CD4-positive, CD25-positive, alpha-beta regulatory T cell (primary cell): Measurements from ENCODE around the gene DAGLA. TPM values are rescaled to one million over a fixed set of nuclear protein-coding genes. Genes with fewer than 3 reads are reported as not detected.

ENCODE experiments used
- ATAC-seq, 2 donors: fragments of 150-1000 bp; cut with Tn5 transposase; one replicate each; pipeline ENCODE4 v1.10.0; 2021; ENCODE audit warnings: low read depth in 2 of 2, moderate number of reproducible peaks in 2 of 2, moderate library complexity in 1 of 2
- DNase-seq, 3 donors: peaks; one replicate each; pipeline versions ENCODE4 v3.0.0 to v3.0.0-alpha.2; 2012 to 2022; ENCODE audit warnings: mixed read lengths in 1 of 3
- H3K27ac ChIP-seq: one replicate; pipeline ENCODE4 v1.7.0; 2013; ENCODE audit warnings: mild to moderate bottlenecking, low read length; ENCODE audit not compliant: insufficient read depth, poor library complexity, severe bottlenecking
- H3K27me3 ChIP-seq: one replicate; pipeline ENCODE4 v1.7.0; 2013; ENCODE audit warnings: low read length; ENCODE audit not compliant: control insufficient read depth, insufficient read depth
- H3K36me3 ChIP-seq: one replicate; pipeline ENCODE4 v1.7.0; 2013; ENCODE audit warnings: mild to moderate bottlenecking, low read length, moderate library complexity; ENCODE audit not compliant: control insufficient read depth, insufficient read depth
- H3K4me1 ChIP-seq: 2 replicates; pipeline ENCODE4 v1.7.0; 2013; ENCODE audit warnings: mild to moderate bottlenecking, low read length; ENCODE audit not compliant: insufficient read depth, control insufficient read depth, poor library complexity, severe bottlenecking
- H3K4me3 ChIP-seq: one replicate; pipeline ENCODE4 v1.7.0; 2013; ENCODE audit warnings: low read depth, mild to moderate bottlenecking, low read length, moderate library complexity
- H3K9me3 ChIP-seq, 2 experiments: 1 replicate in 1 of 2; 2 replicates in 1 of 2; pipeline ENCODE4 v1.7.0; 2013; ENCODE audit warnings: low read length in 2 of 2, mild to moderate bottlenecking in 1 of 2, moderate library complexity in 1 of 2; ENCODE audit not compliant: control insufficient read depth in 2 of 2
- H3K27ac Mint-ChIP-seq, 3 donors: one replicate each; pipeline ENCODE4 v1.8.0; 2020 to 2022; ENCODE audit warnings: mild to moderate bottlenecking in 3 of 3, mixed read lengths in 3 of 3, moderate library complexity in 2 of 3
- H3K27me3 Mint-ChIP-seq: one replicate; pipeline ENCODE4 v1.8.0; 2022; ENCODE audit warnings: mild to moderate bottlenecking, mixed read lengths
- H3K36me3 Mint-ChIP-seq: one replicate; pipeline ENCODE4 v1.8.0; 2020; ENCODE audit warnings: mixed read lengths
- H3K4me1 Mint-ChIP-seq, 4 donors: one replicate each; pipeline ENCODE4 v1.8.0; 2020 to 2022; ENCODE audit warnings: mixed read lengths in 4 of 4, mild to moderate bottlenecking in 1 of 4
- H3K4me3 Mint-ChIP-seq, 4 donors: one replicate each; pipeline ENCODE4 v1.8.0; 2020 to 2022; ENCODE audit warnings: mild to moderate bottlenecking in 4 of 4, mixed read lengths in 4 of 4, moderate library complexity in 3 of 4
- H3K9me3 Mint-ChIP-seq, 7 donors: one replicate each; pipeline ENCODE4 v1.8.0; 2020 to 2022; ENCODE audit warnings: mixed read lengths in 7 of 7, mild to moderate bottlenecking in 3 of 7, moderate library complexity in 2 of 7
- polyA plus RNA-seq, 4 donors: library from polyadenylated mRNA; unstranded; fragments of 300-500 nt; fragmentation: Illumina TruSeq; gene quantifications; one replicate each; pipeline ENCODE4 v1.2.3, GENCODE V29; 2021
- total RNA-seq: library from RNA; stranded (reverse); gene quantifications from one replicate; pipeline ENCODE4 v1.2.3, GENCODE V29; 2022

The DAGLA gene
- total and polyA plus RNA-seq, 5 donors from 2014 or later, result 0.08 to 0.94 (median 0.10) TPM; not detected in 2

DNA sequence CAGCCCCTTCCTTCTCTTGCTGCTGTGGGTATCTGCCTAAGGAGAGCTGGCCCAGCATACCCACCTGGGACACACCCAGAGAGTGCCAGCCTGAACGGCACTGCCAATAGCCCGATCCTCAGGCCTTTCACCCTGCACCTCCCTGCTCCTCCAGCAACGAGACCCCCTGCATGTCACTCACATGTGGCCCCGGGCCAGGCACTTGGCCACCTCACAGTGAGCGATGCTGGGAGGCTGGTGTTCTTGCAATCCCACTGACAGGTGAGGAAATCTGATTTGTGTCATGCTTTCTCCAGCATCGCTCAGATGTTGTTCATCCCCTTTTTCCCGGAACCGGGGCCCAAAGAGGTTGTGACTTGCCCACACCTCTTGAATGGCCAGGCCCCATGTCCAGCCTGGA is 20.5 kb downstream of the DAGLA start:
- Histone ChIP-seq H3K27me3 (no peaks in the 10 kb centered on the region), H3K36me3 (no peaks in the 10 kb centered on the region), H3K4me3 (no peak overlapping the region), H3K9me3 (no peaks in the 10 kb centered on the region), H3K27ac (no peak overlapping the region), H3K4me1 (peaks cover 10% of the 10 kb centered on the region)
- peaks cover 0 to 23% (median 5%) of the 10 kb centered on the region in 4 donors for H3K4me1 Mint-ChIP-seq
- H3K4me3 Mint-ChIP-seq, result no peak overlapping the region
- H3K27ac Mint-ChIP-seq, result peak overlapping the region in 1 of 3 donors; percentile 44
- no peaks in the 10 kb centered on the region for H3K9me3 Mint-ChIP-seq
- DNase-seq (no peak), ATAC-seq (no peak)
- no peaks in the 10 kb centered on the region for H3K27me3 Mint-ChIP-seq
- H3K36me3 Mint-ChIP-seq, result no peaks in the 10 kb centered on the region

DNA sequence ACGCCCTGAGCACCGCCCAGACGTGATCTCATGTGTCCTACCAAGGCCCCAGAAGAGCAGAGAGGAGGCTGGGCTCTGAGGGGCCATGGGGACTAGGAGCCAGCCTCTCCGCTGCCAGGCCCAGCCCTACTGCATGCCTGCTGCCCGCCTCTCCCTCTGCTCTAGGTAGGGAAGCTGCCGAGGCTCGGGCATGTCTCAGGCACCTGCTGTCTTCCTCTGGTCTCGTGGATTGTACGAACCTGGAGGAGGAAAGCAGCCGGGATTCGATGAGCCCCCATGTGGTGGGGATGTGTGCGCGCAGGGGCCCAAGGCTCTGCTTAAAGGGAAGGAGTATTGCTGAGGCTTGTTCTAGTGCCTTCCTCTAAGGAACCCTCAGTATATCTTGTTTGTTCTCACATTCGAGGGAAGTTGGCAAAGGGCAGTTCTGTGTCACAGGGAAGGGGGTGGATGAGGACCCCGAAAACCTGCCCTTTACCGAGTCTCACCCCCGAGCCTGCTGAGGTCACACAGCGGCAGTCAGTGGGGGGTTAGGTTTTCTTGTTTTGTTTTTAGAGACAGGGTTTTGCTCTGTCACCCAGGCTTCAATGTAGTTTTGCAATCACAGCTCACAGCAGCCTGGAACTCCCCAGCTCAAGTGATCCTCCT is 21.2 kb downstream of the DAGLA start:
- H3K4me1 ChIP-seq, result peaks cover 4% of the 10 kb centered on the region
- no peaks in the 10 kb centered on the region for H3K27me3 Mint-ChIP-seq
- no peaks in the 10 kb centered on the region for H3K36me3 ChIP-seq
- peaks cover 0 to 18% (median 1%) of the 10 kb centered on the region in 4 donors for H3K4me1 Mint-ChIP-seq
- ATAC-seq (no peak), DNase-seq (no peak)
- no peaks in the 10 kb centered on the region for H3K9me3 Mint-ChIP-seq
- no peak overlapping the region for H3K27ac ChIP-seq
- H3K9me3 ChIP-seq, result no peaks in the 10 kb centered on the region
- peak overlapping the region in 1 of 4 donors; percentile 32 for H3K4me3 Mint-ChIP-seq
- H3K27ac Mint-ChIP-seq, result peak overlapping the region in 1 of 3 donors; percentile 44
- H3K36me3 Mint-ChIP-seq, result no peaks in the 10 kb centered on the region
- H3K4me3 ChIP-seq, result no peak overlapping the region
- no peaks in the 10 kb centered on the region for H3K27me3 ChIP-seq

DNA sequence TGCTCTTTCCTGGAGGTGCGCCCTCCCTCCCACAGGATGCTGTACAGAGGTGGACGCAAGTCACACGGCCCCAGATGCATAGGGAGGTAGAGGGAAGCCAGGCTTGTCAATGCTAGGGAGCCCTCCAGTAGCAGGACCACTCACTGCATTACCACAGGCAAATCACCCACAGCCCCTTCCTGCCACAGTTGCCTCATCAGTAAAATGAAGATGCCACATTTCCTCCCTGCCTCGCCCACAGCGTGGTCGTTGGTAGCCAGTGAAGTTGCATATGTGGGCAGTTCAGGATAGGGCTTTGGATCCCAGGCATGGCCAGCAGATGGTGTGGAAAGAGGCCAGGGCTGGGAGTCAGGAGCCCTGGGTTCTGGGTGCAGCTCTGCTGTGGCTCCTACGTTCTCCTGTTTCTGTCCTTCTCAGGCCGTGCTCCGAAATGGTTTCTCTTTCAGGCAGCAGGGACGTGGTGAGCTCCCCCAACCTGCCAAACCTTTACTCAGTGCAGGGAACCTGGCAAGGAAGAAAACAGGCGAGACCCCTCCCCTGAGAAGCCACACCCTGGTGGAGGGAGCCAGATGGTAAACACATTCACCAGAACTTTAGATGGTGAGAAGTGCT is 22.6 kb downstream of the DAGLA start:
- ATAC-seq, result no peak
- DNase-seq, result no peak
- Histone ChIP-seq H3K4me3 (no peak overlapping the region), H3K4me1 (no peaks in the 10 kb centered on the region), H3K36me3 (no peaks in the 10 kb centered on the region), H3K27ac (no peak overlapping the region), H3K9me3 (no peaks in the 10 kb centered on the region), H3K27me3 (no peaks in the 10 kb centered on the region)
- no peak overlapping the region for H3K4me3 Mint-ChIP-seq
- H3K27ac Mint-ChIP-seq, result no peak overlapping the region
- no peaks in the 10 kb centered on the region for H3K9me3 Mint-ChIP-seq
- peaks cover 0 to 15% (median 1%) of the 10 kb centered on the region in 4 donors for H3K4me1 Mint-ChIP-seq
- no peaks in the 10 kb centered on the region for H3K36me3 Mint-ChIP-seq
- H3K27me3 Mint-ChIP-seq, result no peaks in the 10 kb centered on the region

DNA sequence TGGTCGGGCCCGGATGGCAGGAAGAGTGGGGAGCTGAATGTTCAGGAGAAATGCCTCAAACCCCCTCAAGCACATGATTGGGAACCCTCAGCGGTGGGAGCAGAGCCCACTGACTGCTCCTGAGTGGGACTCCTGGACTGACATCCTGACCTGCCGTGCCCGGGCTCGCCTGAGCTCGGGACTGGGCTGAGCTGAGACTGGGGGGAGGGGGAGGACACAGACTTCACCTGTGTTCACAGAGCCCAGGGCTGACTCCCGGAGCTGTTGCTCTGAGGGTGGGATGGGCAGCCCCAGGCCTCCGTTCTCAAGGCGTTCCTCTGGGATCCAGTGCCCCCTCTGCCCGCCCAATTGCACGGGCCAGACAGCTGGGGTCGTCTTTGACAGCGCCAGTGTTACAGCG is 24.6 kb downstream of the DAGLA start:
- H3K27ac ChIP-seq, result no peak overlapping the region
- Mint-ChIP-seq H3K27me3 (no peaks in the 10 kb centered on the region), H3K4me1 (peaks cover 0 to 6% (median 1%) of the 10 kb centered on the region in 4 donors), H3K4me3 (no peak overlapping the region), H3K27ac (peak overlapping the region in 1 of 3 donors; percentile 42), H3K36me3 (no peaks in the 10 kb centered on the region), H3K9me3 (no peaks in the 10 kb centered on the region)
- H3K27me3 ChIP-seq, result no peaks in the 10 kb centered on the region
- H3K4me3 ChIP-seq, result no peak overlapping the region
- no peaks in the 10 kb centered on the region for H3K4me1 ChIP-seq
- H3K36me3 ChIP-seq, result no peaks in the 10 kb centered on the region
- H3K9me3 ChIP-seq, result no peaks in the 10 kb centered on the region
- DNase-seq, result no peak
- no peak for ATAC-seq

DNA sequence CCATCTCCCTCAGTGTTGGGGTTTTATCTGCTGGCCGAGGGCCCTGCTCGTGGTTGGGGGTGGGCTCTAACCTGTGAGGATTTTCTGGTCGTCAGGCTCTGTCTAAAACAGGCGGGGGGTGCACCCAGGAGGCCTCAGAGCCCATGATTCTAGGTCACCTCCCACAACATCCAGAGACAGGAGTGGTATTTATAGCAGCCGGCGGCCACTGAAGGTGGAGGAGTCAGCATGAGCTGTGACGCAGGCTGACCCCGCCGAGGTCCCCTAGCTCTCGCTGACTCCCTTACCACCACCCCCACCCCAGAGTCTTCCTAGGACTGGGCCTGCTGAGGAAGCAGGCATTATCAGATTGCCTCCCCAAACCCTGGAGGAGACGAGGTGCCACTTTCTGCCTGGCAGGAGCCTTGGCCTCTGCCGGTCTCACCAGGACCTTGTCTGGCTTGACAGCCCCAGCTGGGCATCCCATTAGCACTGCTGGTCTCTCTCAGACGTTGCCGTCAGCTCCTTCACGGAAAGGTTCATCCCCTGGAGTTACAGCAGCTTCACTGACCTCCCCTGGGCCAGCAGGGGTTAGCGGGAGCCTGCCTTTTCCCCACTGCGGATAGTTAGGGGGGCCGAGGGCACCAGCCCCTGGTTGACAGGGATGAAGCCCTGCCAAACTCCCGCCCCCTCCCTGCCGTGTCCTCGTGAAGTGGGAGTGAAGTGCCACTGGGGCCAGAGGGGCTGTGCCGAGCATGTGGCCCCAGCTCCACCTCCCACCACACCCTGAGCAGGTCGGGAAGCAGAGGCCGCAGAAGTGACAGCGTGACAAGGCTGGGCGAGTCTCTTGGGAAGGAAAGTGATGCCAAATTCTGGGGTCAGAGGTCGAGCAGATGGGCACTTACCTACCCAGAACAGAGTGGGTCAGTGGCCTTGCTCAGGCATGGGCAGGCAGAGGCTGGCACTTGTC is 26.5 kb downstream of the DAGLA start:
- H3K4me3 ChIP-seq, result no peak overlapping the region
- no peaks in the 10 kb centered on the region for H3K4me1 ChIP-seq
- DNase-seq (no peak), ATAC-seq (no peak)
- no peaks in the 10 kb centered on the region for H3K36me3 ChIP-seq
- Mint-ChIP-seq H3K36me3 (no peaks in the 10 kb centered on the region), H3K27me3 (no peaks in the 10 kb centered on the region), H3K4me3 (no peak overlapping the region), H3K4me1 (peaks cover 0 to 6% (median 1%) of the 10 kb centered on the region in 4 donors), H3K9me3 (no peaks in the 10 kb centered on the region), H3K27ac (no peak overlapping the region)
- no peaks in the 10 kb centered on the region for H3K27me3 ChIP-seq
- H3K9me3 ChIP-seq, result no peaks in the 10 kb centered on the region
- H3K27ac ChIP-seq, result no peak overlapping the region

DNA sequence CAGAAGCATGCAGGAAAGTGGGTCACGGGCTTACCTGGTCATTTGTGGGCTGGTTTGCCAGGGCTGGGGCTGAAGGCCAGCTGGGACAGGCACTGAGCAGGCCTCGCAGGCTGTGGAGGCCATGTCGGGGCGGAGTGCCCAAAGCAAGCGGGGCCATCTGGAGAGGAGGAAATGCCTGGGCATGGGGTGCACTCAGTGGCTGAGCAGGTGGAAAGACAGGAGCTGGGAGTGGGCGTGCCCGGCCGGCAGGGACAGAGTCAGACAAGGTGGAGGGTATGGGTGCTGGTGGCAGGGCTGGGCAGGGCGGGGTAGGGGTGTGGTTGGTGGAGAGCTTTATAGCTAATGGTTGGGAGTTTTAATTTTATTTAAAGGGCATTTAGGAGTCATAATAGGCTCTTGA is 27.4 kb downstream of the DAGLA start:
- Histone ChIP-seq H3K36me3 (no peaks in the 10 kb centered on the region), H3K9me3 (no peaks in the 10 kb centered on the region), H3K4me3 (no peak overlapping the region), H3K27me3 (no peaks in the 10 kb centered on the region), H3K4me1 (no peaks in the 10 kb centered on the region), H3K27ac (no peak overlapping the region)
- Mint-ChIP-seq H3K4me3 (no peak overlapping the region), H3K4me1 (peaks cover 0 to 5% (median 1%) of the 10 kb centered on the region in 4 donors), H3K36me3 (no peaks in the 10 kb centered on the region), H3K27ac (no peak overlapping the region), H3K27me3 (no peaks in the 10 kb centered on the region), H3K9me3 (no peaks in the 10 kb centered on the region)
- ATAC-seq (no peak), DNase-seq (no peak)

DNA sequence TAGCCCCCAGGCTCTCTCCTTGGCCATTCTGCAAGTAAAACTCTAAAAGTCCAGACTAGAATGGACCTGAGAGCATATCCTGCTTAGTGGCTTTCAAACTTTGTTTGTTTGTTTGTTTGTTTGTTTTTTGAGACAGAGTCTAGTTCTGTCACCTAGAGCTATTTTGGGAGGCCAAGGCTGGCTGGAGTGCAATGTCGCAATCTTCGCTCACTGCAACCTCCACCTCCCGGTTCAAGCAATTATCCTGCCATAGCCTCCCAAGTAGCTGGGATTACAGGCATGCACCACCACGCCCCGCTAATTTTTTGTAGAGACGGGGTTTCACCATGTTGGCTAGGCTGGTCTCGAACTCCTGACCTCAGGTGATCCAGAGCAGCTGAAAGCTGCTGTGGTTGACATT is 28.9 kb downstream of the DAGLA start:
- DNase-seq, result no peak
- no peaks in the 10 kb centered on the region for H3K9me3 Mint-ChIP-seq
- Histone ChIP-seq H3K9me3 (no peaks in the 10 kb centered on the region), H3K27ac (no peak overlapping the region), H3K4me1 (no peaks in the 10 kb centered on the region), H3K27me3 (no peaks in the 10 kb centered on the region), H3K36me3 (no peaks in the 10 kb centered on the region), H3K4me3 (no peak overlapping the region)
- no peaks in the 10 kb centered on the region for H3K4me1 Mint-ChIP-seq
- no peak overlapping the region for H3K4me3 Mint-ChIP-seq
- no peaks in the 10 kb centered on the region for H3K36me3 Mint-ChIP-seq
- H3K27ac Mint-ChIP-seq, result no peak overlapping the region
- H3K27me3 Mint-ChIP-seq, result no peaks in the 10 kb centered on the region
- ATAC-seq, result no peak
